ENCODE results near the gene SLC51B. TPM values are rescaled to one million over a fixed set of nuclear protein-coding genes. Genes with fewer than 3 reads are reported as not detected.

SLC51B gene
- total and polyA plus RNA-seq, 10 of the 15 experiments (the other 5 are each of a cell fraction or from before 2014, with no cell fraction given): 0.05 to 0.17 (median 0.13) TPM; not detected in 7

DNA sequence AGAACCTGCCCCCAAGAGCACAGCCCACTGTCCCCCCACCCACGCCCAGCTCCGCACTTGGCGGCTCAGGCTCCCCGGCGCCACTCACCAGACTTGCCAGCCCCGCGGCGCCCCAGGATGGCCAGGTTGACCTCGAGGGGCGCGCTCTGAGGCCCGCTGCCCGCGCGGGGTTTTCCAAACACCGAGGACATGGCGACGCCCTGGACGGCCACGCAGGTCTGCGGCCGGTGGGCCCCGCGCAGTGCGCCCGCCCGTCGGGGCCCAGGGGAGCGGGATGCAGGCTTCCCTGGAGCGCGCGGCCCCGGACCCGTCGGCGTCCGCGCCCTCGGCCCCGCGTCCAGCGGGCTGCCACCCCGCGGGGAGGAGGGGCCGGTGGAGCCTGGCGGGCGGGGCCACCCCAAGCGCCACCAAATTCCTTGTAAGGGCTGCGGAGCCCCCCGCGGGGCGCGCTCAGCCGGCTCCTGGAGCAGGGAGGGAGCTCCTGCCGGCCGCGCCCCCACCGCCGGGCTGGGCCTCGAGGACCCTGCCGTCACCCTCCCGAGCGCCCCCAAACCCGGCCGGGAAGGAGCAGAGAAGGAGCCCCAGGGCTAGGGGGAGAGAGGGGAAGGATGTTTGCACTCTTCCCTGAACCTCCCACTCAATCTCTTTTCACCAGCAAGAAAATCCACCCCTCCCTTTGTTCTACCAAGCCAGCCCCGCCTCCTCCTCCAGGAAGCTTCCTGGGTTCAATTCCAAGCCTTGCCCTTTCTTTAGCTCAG lies 22.6 kb downstream of the SLC51B start, which contains the start of gene RASL12 (continued):
- no peak for TF ChIP-seq ZBTB40 (IDR thresholded peaks at IDR 0.05; ENCODE audit: borderline replicate concordance)
- TF ChIP-seq, protein P1, sequence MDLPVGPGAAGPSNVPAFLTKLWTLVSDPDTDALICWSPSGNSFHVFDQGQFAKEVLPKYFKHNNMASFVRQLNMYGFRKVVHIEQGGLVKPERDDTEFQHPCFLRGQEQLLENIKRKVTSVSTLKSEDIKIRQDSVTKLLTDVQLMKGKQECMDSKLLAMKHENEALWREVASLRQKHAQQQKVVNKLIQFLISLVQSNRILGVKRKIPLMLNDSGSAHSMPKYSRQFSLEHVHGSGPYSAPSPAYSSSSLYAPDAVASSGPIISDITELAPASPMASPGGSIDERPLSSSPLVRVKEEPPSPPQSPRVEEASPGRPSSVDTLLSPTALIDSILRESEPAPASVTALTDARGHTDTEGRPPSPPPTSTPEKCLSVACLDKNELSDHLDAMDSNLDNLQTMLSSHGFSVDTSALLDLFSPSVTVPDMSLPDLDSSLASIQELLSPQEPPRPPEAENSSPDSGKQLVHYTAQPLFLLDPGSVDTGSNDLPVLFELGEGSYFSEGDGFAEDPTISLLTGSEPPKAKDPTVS (IDR thresholded peaks at IDR 0.05; ENCODE audit: low read depth, low read length): no peak

DNA sequence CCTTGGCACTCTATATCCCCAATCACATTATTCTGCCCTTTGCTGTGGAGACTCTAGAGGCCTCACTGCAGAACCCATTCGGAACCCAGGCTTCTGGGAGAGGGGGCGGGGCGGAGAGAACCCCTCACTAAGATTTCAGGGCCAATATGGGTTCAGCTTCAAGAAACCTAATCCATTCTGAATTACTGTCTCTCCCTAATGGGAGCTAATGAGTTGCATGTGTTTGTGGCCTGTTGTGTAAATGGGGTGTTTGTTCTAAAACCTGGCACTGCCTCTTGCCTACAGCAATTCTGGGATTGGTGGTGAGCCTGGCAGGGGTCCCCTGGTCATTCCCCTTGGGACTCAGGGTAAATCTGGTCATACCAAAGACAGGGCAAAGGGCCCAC lies 23.2 kb downstream of the SLC51B start:
- H3K4me2 ChIP-seq (ENCODE audit: control insufficient read depth, insufficient read depth): no peak overlapping the region
- FAIRE-seq: no peak
- intact Hi-C loops (cut with micrococcal nuclease; ENCODE audit: unreplicated experiment) (no loop called here), in situ Hi-C loops (cut with MboI) (no loop called here)
- no peaks in the 10 kb centered on the region for H3K9me3 ChIP-seq (replicated peaks; ENCODE audit: control insufficient read depth, insufficient read depth, low read length)
- no peak overlapping the region for H3K27ac ChIP-seq (ENCODE audit: control insufficient read depth, insufficient read depth)
- H3K36me3 ChIP-seq (ENCODE audit: control insufficient read depth in 2 of 2, insufficient read depth in 2 of 2, low read length in 1 of 2): no peaks in the 10 kb centered on the region
- no peaks in the 10 kb centered on the region for H3K4me1 ChIP-seq (ENCODE audit: control insufficient read depth, insufficient read depth, low read length)
- no peak overlapping the region for H2AFZ ChIP-seq (ENCODE audit: control insufficient read depth, low read depth, low read length)
- H3K9ac ChIP-seq (ENCODE audit: control insufficient read depth, insufficient read depth, low read length): no peak overlapping the region
- ChIA-PET RAD21 (ENCODE audit: unreplicated experiment) (no interaction called here), SMC1A (ENCODE audit: uncharacterized antibody, unreplicated experiment) (no interaction called here), CTCF (interaction anchor here (1.2 to 1.4 kb wide), 2 partner anchors 14 to 33 kb away, joined by 3 to 5 read pairs; no protein-coding TSS in a partner anchor), POLR2A (no interaction called here)
- WGBS (ENCODE audit: insufficient coverage, insufficient replicate concordance, low lambda C conversion rate, missing lambda C conversion rate): 69% methylated on average over 3 of the region's 3 CpGs
- peaks cover 0 to 2% of the 10 kb centered on the region in 2 experiments for H3K27me3 ChIP-seq (replicated peaks in 1 of 2; ENCODE audit: control insufficient read depth in 2 of 2, insufficient read depth in 2 of 2, low read length in 1 of 2)
- no peaks in the 10 kb centered on the region for H3K79me2 ChIP-seq (ENCODE audit: control insufficient read depth, insufficient read depth, low read length)
- no peak overlapping the region for H3K4me3 ChIP-seq
- no peak for DNase-seq (ENCODE audit: low read depth, low spot score)
- no peak for ATAC-seq
- BruUV-seq (replicated peaks): no TSS peak
- H4K20me1 ChIP-seq (ENCODE audit: control insufficient read depth, insufficient read depth): no peaks in the 10 kb centered on the region
- no peak for TF ChIP-seq POU2F2 (IDR thresholded peaks at IDR 0.05; ENCODE audit: borderline replicate concordance, low read depth, low read length)
- TF ChIP-seq ATF7 (IDR thresholded peaks at IDR 0.05; ENCODE audit: low read depth): no peak
- no peak for TF ChIP-seq CHD2 (IDR thresholded peaks at IDR 0.05; ENCODE audit: borderline replicate concordance, low read depth, low read length)
- TF ChIP-seq CBX5 (IDR thresholded peaks at IDR 0.05; ENCODE audit: low read depth): no peak
- no peak for TF ChIP-seq NR2C1 (IDR thresholded peaks at IDR 0.05)
- no peak for TF ChIP-seq E2F4 (IDR thresholded peaks at IDR 0.05; ENCODE audit: low read depth, low read length)
- no peak for TF ChIP-seq NFXL1 (IDR thresholded peaks at IDR 0.05; ENCODE audit: borderline replicate concordance)
- TF ChIP-seq, protein P2, sequence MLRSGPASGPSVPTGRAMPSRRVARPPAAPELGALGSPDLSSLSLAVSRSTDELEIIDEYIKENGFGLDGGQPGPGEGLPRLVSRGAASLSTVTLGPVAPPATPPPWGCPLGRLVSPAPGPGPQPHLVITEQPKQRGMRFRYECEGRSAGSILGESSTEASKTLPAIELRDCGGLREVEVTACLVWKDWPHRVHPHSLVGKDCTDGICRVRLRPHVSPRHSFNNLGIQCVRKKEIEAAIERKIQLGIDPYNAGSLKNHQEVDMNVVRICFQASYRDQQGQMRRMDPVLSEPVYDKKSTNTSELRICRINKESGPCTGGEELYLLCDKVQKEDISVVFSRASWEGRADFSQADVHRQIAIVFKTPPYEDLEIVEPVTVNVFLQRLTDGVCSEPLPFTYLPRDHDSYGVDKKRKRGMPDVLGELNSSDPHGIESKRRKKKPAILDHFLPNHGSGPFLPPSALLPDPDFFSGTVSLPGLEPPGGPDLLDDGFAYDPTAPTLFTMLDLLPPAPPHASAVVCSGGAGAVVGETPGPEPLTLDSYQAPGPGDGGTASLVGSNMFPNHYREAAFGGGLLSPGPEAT (IDR thresholded peaks at IDR 0.05; ENCODE audit: low read depth): no peak
- no peak for TF ChIP-seq ASH2L (IDR thresholded peaks at IDR 0.05; ENCODE audit: borderline replicate concordance, low read depth)
- no peak for TF ChIP-seq MYC (IDR thresholded peaks at IDR 0.05; ENCODE audit: insufficient read depth, insufficient read length, insufficient replicate concordance, low read length, severe bottlenecking)
- no peak for TF ChIP-seq STAT3 (IDR thresholded peaks at IDR 0.05; ENCODE audit: low read depth, low read length)
